GM10847 (cell line): Measurements from ENCODE around the gene AMIGO1.

Experiments
- POLR2A ChIP-seq: IDR thresholded peaks from 2 replicates; pipeline ENCODE4 v1.6.1; 2011; ENCODE audit not compliant: insufficient read length; ENCODE audit errors: extremely low read depth

The AMIGO1 gene

DNA sequence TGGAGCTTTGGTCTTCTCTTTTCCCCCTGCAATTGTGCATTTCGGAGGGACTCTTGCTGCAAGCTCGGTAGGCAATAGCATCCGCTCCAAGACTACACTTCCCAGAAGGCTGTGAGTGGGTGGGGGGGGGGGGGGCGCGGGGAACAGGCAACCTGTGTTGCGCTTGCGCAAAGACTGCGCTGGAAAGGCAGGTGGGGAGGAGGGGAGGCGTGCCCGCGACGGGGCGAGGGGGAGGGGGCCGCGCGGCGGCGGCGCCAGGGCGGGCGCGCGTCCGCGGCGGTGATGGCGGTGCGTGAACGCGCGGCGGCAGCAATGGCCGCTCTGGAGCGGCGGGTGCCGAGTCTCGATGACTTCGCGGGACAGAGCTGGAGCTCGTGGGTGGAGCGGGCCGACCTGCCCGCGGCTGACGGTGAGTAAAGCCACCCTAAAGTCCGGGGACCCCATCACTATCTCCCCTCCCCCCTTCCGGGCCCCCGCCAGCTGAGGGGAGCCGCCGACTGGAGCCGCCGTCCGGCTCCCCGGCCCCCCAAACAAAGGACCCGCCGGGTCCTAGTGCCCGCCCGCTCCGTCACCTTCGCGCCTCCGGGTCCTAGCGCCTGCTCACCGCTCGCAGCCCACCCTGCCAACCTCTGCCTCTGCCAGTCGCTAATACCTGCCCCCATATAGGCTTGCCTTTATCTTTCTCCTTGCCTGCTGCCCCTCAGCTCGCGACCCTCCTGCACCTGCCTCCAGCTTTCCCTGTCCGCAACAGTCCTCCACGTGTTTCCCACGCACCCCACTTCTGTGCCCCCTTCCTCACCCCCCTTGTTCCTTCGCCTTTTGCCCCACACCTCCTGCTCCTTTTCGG, 25.6 kb downstream of the AMIGO1 start, which contains the start of gene ATXN7L2:
Gene ATXN7L2, plus strand, starts transcription at position 234 of the 847 bp plus-strand sequence. Its CDS starts 49 bp downstream, at position 283.
- TF ChIP-seq POLR2A, result peak; percentile 72

DNA sequence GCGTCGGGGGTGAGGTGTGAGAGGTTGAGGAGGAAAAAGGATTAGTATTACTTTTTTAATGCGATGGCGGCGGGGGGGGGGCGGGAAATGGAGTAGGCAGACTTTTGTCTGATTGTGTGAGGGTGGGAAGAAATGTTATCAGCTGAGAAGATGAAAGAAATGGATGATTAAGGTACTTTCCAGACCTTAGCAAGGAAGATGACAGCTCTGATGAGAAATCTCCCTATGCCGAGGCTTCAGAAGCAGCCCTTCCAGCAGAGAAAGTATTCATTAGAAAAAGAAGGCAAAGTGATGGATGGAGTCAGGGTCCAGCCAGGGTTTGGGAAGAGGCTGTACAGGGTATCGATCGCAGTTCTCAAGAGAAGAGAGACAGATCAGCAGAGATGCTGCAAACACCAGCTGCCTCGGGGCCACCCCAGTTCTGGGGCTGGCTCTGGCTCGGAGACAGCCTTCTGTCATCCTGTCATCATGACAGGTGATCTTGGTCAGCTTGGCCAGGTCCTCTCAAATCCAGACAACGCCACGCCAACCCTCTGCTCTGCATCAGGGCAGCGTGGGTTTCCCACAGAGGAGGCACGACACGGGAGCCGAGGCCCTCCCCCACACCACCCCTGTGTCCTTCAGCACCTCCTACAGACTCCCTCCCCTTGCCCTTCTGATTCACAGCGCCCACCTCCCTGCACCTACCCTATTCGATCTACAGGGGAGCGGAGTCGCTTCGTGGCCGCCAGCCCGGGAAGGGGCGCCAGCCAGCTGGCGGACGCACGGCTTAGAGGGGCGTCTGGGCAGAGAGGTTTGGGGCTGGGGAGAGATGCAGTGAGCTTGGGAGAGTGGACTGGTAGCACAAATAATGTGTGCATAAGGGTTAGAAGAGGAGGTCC, 26.5 kb downstream of the AMIGO1 start:
- TF ChIP-seq POLR2A, result no peak

DNA sequence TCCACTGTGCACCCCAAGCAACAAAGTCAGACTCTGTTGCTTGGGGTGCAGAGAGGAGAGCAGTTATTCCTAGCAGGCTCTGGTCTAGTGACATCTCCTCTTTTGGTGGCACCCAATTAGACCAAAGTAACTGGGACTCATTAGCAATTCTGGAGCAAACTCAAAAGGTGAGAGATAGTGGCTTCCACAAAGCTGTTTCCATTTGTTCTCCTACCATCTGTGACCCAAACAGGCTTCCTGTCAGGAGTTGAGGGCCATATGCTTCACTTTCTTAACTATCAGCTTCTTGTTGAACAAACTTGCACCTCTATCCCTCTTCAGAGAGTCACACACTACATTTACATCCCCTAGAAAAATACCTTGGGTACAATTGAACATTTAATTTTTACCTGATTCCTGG, 27.3 kb downstream of the AMIGO1 start:
- no peak for TF ChIP-seq POLR2A

DNA sequence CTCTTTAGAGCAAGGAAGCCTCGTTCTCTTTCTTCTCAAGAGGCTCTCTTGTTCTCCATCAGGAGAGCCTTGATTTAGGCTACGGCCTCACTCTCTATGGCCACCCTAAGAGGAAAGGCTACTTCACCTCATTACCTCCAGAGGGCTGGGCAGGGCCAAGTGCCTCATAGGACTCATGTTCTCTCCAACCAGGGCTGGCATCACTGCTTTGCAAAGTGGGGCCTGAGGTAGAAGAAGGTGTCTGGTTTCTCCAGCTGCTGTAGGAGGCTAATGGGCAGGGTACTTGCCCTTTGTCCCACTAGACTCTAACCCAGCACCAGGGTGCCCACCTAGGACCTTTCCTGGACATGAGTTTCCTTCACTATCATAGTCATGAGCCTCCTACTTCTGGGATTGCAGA, 27.9 kb downstream of the AMIGO1 start:
- TF ChIP-seq POLR2A, result no peak

DNA sequence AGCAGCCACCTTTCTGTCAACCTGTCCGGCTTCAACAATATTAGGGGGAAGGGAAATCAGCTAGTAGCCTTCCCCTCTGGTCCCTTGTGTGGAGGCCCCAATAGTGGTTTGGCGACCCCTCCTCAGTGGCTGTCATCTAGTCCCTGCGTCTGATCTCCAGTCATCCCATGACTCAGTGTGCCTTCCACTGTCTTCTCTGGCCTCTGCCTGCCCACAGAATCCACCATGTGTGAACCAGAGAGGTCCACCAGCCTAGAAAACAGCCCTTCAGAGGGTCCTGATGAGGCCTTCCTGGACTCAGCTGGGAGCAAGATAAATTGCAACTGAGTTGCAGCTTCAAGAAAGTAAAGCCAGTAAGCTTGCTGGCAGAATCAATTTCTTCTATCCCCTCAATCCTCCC, 29.6 kb downstream of the AMIGO1 start:
- TF ChIP-seq POLR2A, result no peak

DNA sequence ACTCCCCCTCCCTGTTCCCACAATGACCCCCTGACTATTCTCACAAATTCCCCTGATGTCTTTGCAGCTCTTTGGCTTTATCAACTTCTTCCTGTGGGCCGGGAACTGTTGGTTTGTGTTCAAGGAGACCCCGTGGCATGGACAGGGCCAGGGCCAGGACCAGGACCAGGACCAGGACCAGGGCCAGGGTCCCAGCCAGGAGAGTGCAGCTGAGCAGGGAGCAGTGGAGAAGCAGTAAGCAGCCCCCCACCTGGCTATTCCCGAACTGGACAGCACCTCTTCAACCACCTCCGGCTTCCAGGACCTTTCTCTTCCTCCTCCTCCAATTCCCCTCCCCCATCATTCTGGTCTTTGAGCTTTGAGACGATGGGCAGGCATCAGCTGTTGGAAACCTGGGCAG, 30.2 kb downstream of the AMIGO1 start:
- no peak for TF ChIP-seq POLR2A

DNA sequence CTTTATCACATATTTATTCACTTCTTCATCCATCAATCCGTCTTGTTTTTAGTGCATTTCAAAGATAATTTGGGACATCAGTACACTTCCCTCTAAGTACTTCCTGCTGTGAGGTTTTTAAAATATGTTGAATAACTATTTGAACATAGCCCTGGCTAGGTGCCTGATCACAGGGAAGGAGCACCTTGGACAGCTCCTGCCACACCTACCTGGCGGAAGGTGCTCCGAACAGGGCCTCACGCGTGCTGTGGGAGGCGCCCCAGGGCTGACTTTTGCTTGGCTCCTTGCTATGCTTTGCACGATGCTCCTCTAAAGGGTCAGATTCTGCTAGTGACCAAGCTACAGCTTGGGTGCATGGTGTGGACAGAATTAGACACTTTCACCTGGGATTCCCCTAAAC, 30.7 kb downstream of the AMIGO1 start:
- TF ChIP-seq POLR2A, result no peak

DNA sequence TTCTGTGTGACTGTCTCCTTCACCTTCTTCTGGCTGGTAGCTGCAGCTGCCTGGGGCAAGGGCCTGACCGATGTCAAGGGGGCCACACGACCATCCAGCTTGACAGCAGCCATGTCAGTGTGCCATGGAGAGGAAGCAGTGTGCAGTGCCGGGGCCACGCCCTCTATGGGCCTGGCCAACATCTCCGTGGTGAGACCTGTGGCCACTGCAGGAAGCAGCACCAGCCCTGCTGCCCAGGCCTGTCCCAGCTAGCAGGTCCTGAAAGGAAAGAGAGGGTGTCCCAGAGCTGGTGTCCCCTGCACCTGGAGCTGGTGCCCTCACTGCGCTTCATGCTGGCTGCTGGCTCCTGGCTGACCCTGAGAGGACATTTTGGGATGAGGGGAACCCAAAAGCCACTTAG, 31.7 kb downstream of the AMIGO1 start:
- TF ChIP-seq POLR2A, result no peak

DNA sequence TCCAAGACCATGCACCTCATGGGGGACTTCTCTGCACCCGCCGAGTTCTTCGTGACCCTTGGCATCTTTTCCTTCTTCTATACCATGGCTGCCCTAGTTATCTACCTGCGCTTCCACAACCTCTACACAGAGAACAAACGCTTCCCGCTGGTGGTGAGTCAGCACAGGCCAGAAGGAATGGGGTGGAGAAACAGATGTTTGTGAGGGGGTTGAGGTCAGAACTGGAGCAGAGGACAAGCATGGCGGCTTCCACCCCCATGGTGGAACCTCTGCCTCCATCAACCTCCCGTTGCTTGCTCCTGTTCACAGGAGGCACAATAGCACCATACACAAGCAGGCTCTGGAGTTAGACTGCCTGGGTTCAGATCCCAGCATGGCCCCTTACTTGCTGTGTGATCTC, 32.7 kb downstream of the AMIGO1 start:
- TF ChIP-seq POLR2A, result no peak

DNA sequence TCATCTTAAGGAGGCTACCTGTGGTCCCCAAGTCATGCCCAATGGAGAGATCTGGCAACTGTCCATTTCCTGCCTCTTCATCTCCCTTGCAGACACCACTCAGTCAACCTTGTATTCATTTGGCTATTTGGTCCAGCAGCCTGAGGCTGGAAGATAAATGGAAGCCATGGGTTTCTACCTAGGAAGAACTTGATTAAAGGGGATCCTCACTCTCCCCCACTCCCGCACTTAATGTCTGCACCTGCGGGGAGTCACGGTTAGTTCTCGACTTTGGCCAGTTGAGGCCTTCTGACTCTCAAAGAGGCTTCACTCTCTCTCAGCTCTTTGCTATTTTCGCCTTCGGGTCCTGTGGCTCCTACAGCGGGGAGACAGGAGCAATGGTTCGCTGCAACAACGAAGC, 34.3 kb downstream of the AMIGO1 start:
- no peak for TF ChIP-seq POLR2A

DNA sequence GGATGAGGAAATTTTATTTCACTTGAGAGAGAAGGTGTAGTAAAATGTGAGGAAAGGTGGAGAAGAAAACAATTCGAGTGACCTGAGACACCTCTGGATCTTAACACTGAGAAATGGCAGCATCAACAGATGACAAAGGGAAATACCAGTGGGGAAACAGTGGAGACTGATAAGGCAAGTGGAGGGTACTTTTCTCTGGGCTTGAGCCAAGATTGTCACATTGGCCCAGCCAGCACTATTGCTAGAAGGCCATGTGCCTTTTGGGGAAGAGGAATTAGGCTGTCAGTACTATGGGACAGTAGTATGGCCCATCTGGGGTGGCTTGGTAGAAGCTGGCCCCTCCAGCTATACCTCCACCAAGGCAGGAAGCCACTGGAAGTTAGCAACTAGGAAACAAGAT, 34.8 kb downstream of the AMIGO1 start:
- no peak for TF ChIP-seq POLR2A

DNA sequence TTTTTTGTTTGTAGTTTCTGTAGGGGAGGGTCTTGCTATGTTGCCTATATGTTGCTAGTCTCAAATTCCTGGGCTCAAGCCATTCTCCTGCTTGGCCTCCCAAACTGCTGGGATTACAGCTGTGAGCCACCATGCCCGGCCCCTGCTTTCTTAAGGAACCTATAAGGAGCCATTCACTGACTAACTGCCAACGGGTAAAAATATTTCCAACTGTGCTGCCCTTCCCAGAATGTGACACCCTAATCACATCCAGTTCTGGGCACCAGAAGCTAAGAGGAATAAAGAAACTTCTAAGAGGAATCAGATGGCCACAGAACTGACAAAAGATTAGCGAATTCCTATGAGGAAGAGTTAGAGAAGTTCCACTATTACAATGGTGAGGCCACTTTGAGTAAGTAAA, 36.7 kb downstream of the AMIGO1 start:
- no peak for TF ChIP-seq POLR2A

DNA sequence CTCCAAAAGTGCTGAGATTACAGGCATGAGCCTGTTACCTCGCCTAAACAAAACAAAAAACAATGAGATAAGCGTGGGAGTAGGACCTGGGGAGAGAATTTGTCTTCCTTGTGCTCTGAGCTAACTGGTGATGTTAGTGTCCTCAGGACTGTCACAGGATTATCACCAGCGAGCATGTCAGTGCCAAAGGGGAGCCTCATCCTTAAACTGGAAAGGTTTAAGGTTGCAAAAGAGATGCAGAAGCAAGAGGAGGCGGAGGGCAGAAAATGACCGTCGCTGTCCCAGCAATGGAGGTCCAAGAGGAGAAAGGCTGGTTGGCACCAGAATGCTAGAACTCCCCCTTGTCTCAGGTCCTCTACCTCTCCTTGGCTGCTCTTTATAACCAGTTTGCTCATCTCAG, 39.3 kb downstream of the AMIGO1 start:
- no peak for TF ChIP-seq POLR2A

DNA sequence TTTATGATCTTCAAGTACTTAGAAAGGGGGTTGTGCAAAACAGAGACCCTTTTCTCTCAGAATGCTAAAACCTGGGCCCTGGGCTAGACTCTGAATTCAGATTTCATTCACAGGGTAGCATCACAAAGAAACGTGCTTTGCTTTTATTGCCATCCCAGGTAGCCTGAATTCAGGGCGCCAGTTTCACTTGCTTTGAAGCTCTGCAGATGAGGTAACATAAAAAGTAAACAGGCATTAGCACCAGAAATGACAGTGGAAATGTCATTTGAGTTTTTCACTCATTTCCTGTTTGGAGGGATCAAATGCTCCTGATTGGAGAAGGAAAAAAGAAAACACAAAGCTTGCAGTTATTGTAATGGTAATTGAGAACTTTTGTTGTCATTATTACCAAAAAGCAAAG, 40.6 kb downstream of the AMIGO1 start:
- no peak for TF ChIP-seq POLR2A

DNA sequence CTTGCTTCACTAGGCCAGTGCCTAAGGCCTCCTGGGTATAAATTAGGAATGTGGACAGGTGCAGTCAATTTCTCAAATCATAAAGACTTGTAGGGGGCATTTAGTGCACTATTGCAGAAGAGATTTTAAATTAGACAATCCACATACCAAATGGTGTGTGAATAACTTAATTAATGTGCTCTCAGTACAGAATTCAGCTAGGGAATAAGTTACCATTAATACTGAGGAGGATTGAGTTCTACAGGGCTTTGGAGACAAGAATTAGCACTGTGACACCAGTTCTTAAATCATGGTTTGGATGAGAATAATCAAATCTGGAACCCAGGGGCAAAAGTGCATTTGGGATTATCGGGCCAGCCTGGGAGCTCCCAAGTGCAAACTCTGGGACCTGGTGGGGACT, 41.5 kb downstream of the AMIGO1 start:
- no peak for TF ChIP-seq POLR2A

DNA sequence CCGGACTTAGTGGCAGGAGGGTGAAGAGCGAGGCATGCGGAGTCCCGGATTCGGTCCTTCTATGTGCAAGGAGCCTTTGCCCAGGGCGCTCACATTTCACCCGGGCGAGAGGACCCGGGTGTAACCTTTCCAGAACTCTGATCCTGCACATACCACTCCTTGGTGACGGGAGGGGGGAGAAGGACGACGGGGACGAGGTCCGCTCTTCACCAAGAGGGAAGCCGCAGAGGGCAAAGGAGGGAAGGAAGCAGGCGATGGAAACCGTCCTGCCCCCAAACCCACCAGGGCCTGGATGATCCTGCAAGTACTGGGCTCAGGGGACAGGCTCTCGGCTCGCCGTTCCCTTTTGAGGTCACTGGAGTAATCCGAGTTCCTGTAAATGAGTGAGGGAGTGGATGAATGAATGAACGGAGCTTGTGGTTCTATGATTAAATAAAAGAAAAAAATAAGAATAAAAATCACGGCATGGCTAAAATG, 42.2 kb downstream of the AMIGO1 start:
- TF ChIP-seq POLR2A, result no peak
